T-helper 1 cell treated with Interleukin-12 subunit alpha and Interleukin-12 subunit beta and Interleukin-4 antibody, amounts not matched to agents 30 ng/mL and 1 ng/mL, for 36 hours (primary cell): ENCODE results near the gene PCA3. TPM values are rescaled to one million over a fixed set of nuclear protein-coding genes. Genes with fewer than 3 reads are reported as not detected.

Experiments
- intact Hi-C: fragments of 100-400 bp; cut with micrococcal nuclease; formaldehyde crosslinking; loops from one replicate; pipeline ENCODE4 v1.15.1; 2024
- total RNA-seq: library from RNA; stranded (reverse); gene quantifications from 2 replicates; pipeline ENCODE4 v1.2.3, GENCODE V29; 2022

Gene PCA3
- total RNA-seq, 1 donor from 2014 or later, result not detected

GRCh38 chr9:76756941-76757673, 7.1 kb upstream of the PCA3 start:
- intact Hi-C loops, result no loop called here

- intact Hi-C loops, result no loop called here
Measured at GRCh38 chr9:76758476-76758875, 5.8 kb upstream of the PCA3 start.

GRCh38 chr9:76759732-76760131, 4.5 kb upstream of the PCA3 start:
- intact Hi-C loops, result no loop called here

GRCh38 chr9:76761448-76761847, 2.8 kb upstream of the PCA3 start:
- intact Hi-C loops, result no loop called here

GRCh38 chr9:76766126-76766525, 1.9 kb downstream of the PCA3 start:
- intact Hi-C loops, result no loop called here

GRCh38 chr9:76772686-76773445, 8.6 kb downstream of the PCA3 start:
- intact Hi-C loops, result loop anchor here (5.0 kb wide), 1 partner anchor 51 kb away; no protein-coding TSS in a partner anchor

- intact Hi-C loops, result no loop called here
Measured at GRCh38 chr9:76784881-76785280, 20.6 kb downstream of the PCA3 start.

- intact Hi-C loops, result no loop called here
Measured at GRCh38 chr9:76785501-76785900, 21.3 kb downstream of the PCA3 start.

- intact Hi-C loops, result no loop called here
Measured at GRCh38 chr9:76787677-76788076, 23.4 kb downstream of the PCA3 start.

- intact Hi-C loops, result no loop called here
Measured at GRCh38 chr9:76789840-76790239, 25.6 kb downstream of the PCA3 start.

GRCh38 chr9:76793784-76794431, 29.7 kb downstream of the PCA3 start:
- intact Hi-C loops, result no loop called here

GRCh38 chr9:76796296-76796695, 32.1 kb downstream of the PCA3 start:
- intact Hi-C loops, result no loop called here

GRCh38 chr9:76798527-76798926, 34.3 kb downstream of the PCA3 start:
- intact Hi-C loops, result no loop called here

- intact Hi-C loops, result no loop called here
Measured at GRCh38 chr9:76799473-76799872, 35.2 kb downstream of the PCA3 start.

GRCh38 chr9:76800901-76801300, 36.7 kb downstream of the PCA3 start:
- intact Hi-C loops, result no loop called here

- intact Hi-C loops, result no loop called here
Measured at GRCh38 chr9:76803083-76803482, 38.8 kb downstream of the PCA3 start.

GRCh38 chr9:76803762-76804161, 39.5 kb downstream of the PCA3 start:
- intact Hi-C loops, result no loop called here

- intact Hi-C loops, result no loop called here
Measured at GRCh38 chr9:76808636-76809035, 44.4 kb downstream of the PCA3 start.

GRCh38 chr9:76810377-76810957, 46.2 kb downstream of the PCA3 start:
- intact Hi-C loops, result loop anchor here (1.0 kb wide), 3 partner anchors 177 to 340 kb away; no protein-coding TSS in a partner anchor

GRCh38 chr9:76812591-76812990, 48.4 kb downstream of the PCA3 start:
- intact Hi-C loops, result no loop called here

GRCh38 chr9:76817489-76817888, 53.3 kb downstream of the PCA3 start:
- intact Hi-C loops, result no loop called here

- intact Hi-C loops, result no loop called here
Measured at GRCh38 chr9:76818271-76818670, 54.0 kb downstream of the PCA3 start.
